ENCODE measurements around the gene NPAS4. TPM values are rescaled to one million over a fixed set of nuclear protein-coding genes. Genes with fewer than 3 reads are reported as not detected.
"Not testable (repeated sequence)": the region's sequence is repeated elsewhere in the genome, so short reads cannot be mapped to it uniquely, and the experiment has no call there.

Gene NPAS4
- polyA plus RNA-seq, 1 donor: 0.55 TPM

GRCh38 chr11:66417000-66417399, 3.8 kb upstream of the NPAS4 start:
- DNase-seq: no peak

DNA sequence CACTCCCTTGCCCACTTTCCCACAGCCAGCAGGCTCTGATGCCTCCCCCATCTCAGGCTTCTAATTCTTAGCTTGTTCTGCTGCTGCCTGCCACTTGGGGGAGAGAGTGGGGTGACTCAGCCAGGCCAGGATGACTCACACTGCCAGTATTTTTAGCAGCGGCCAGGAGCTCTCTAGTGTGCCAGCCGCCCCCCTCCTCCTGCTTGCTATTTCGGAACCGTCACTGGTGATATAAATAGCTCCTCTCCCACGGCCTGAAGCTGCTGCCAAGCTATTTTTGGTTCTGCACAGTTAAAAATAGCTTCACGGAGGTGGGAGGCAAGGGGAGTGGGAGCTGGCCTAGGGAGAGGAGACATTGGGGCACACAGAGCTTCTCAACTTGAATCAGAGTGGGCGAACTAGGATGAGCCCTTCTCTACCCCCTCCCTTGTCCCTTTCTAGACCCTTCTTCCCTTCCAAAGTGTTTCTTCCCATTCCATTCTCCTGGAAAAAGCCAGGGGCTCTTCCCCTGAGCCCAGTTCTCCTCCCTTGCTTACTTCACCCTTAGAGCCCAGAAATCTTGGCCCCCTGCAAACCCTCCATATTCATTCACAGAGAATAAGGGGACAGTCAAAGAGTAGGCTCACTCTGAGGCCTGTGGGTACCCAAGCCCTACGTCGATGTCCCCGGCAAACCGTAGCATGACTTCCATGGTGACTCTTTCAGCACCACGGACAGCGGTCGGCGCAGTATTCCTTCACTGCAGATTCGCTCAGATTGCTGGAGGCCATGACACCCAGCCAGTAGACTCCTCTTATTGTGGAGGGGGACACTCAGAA, 2.5 kb upstream of the NPAS4 start:
- DNase-seq: peak; percentile 79

GRCh38 chr11:66418986-66419308, 1.9 kb upstream of the NPAS4 start:
- no peak for DNase-seq

DNA sequence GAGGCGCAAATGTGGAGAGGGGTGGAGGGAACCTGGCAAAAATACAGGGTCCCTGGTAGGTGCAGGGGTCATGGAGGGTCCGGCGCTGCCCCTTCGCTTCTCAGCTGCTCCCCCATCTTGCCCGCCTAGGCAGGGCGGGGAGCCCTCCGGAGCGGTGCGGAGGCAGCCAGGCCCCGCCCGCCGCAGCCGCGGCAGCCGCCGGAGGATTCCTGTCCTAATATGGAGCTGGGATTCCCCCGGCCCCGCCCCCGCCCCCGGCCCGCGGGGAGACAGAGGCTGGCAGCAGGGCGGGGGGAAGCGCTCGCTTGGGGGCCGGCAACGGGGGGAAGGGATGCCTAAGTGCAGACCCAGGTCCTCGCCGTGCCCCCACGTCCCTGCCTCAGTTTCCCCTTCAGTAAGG, 1.0 kb upstream of the NPAS4 start:
- no peak for DNase-seq

DNA sequence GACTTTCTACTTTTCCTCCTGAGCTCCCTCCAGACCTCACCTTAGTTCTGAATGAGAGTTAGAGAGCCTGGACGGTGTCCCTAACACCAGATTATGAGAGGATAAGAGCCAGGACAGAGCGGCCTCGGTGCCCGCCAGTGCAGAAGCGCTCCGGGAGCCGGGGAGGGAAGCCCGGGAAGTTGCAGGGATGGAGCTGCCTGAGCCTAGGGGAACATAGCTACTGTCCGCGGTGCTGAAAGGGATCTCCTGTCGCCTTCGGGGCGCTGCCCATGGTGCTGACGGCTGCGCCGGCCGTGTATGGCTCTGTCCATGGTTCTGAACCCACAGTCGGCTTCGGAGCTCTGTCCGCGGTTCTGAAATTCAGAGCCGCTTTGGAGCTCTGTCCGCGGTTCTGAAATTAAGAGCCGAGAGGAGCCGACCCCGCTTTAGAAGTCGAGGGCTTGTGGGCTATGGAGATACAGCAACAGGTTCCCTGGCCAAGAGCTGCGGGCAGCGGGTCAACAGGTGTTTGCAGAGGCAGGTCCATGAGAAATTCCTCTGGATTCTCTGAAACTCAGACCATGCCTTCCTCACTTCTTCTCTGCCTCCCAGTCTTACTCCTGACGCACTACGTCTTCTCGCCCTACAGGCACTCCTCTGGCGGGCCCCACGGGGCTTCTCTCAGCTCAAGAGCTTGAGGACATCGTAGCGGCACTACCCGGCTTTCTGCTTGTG, 814 bp downstream of the NPAS4 start:
- DNase-seq: peak; percentile 91

GRCh38 chr11:66426314-66426713, 5.5 kb downstream of the NPAS4 start:
- DNase-seq: no peak

DNA sequence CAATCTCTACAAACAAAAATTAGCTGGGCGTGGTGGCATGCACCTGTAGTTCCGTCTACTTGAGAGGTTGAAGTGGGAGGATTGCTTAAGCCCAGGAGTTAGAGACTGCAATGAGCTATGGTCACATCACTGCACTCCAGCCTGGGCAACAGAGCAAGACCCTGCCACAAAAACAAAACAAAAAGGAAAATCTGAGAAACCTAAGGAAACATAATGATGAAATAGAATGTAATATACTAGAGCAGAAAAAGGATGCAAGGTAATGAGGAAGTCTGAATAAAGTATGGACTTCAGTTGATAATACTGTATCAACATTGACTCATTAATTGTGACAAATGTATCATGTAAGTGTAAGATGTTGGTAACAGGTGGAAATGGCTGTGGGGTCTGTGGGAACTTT, 8.1 kb downstream of the NPAS4 start:
- no peak for DNase-seq

DNA sequence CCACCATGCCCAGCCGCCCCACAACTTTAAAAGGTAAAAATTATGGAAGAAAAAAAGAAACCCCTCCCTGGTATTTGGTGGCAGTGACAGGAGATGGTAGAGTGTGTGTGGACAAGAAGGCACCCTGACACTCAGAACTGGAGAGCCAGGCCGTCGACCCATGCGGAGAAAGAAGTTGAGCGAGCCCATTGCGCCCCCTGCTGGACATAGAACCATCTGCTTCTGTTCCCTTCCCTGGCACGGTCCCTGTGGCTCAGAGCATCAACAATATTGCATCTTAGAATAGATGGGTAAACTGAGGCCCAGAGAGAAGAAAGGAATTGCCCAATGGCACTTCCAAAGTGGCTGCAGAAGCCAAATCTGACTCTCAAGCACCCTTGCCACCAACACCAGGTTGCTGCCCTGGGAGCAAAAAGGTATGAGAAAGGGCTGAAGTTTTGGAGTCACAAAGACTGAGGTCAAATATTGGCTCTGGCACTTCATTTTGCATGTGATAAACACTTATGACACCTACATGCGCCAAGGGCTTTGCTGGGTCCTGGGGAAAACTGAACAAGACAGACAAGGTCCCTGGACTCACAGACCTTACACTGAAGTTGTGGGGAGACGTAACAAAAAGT, 9.3 kb downstream of the NPAS4 start:
- DNase-seq: peak; percentile 50

DNA sequence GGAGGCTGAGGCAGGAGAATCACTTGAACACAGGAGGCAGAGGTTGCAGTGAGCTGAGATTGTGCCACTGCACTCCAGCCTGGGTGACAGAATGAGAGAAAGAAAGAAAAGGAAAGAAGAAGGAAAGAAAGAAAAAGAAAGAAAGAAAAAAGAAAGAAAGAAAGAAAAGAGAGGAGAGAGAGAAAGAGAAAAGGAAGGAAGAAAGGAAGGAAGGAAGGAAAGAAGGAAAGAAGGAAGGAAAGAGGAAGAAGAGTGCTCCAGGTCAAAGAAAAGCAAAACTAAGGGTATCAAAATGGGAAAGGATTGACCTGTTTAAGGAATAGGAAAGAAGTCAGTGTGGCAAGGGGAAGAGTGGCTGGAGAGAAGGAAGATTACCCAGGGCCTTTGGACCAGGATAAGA, 10.5 kb downstream of the NPAS4 start:
- not testable (repeated sequence) for DNase-seq

- DNase-seq: not testable (repeated sequence)
Observed at GRCh38 chr11:66431871-66432329, 11.1 kb downstream of the NPAS4 start.

- DNase-seq: no peak
Observed at GRCh38 chr11:66432597-66432996, 11.8 kb downstream of the NPAS4 start.

DNA sequence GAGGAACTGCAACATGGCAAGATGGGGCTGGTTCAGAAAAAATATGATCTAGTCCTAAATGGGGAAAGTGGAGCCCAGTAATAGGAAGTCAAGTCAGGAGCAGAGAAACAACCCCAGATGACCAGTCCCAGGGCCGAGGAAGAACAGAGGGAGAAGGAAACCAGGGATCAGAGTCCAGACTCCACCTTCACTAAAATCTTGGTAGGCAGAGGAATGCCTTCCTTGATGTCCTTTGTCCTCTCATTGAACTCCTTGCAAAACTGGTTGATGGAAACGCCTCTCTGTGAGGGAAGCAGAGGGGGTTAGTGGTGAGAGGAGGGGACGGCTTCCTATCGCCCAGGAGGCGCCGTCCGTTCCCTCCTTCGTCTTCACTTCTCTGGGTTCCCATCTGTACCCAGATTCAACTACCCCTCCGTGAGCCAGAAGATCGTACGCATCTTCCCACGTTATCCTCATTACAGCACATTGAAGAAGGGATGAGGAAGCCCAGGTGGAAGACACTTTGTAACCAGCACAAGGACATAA, 17.2 kb downstream of the NPAS4 start:
- no peak for DNase-seq

DNA sequence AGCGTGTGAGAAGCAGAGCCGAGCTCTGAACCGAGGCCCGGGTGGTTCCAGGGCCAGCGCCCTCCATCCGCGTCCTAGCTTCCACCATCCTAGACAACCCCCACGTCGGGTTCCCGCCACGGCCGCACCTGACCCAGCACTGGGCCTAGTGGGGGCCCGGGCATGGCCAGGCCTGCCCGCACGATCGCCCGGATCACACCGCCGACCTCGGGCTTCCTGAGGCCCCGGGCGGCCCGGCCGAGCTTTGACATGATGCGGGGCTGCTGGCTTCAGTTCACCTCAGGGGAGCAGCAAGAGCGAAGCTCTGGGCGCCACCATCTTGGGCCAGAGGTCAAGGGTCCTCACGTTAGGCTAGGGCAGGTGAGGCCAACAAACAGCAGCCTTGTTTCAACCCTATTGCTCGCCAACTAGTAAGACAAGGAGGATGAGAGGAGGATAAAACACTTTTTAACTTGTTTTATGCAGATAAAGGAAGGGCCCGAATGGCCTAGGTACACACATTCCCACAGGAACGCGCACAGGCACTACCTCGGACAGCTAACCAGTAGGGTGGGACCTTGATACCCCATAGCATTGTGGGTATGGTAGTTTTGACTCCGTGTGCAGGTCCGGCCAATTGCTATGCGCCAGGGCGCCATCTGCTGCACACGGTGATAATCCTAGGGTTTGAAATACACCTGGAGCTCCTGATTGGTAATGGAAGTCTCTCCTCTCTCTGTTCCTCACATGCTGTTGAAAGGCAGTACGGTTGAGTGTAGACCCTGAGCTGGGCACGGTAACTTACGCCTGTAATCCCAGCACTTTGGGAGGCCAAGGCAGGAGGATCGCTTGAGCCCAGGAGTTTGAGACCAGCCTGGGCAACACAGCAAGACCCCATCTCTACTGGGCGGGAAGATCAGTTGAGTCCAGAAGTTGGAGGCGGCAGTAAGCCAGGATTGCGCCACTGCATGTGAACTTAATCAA, 17.9 kb downstream of the NPAS4 start, which contains the start of gene MRPL11:
Gene MRPL11 (minus strand): TSS at position 345 of the 963 bp plus-strand sequence. CDS start 94 bp downstream, at position 251.
- DNase-seq: peak; percentile 96

DNA sequence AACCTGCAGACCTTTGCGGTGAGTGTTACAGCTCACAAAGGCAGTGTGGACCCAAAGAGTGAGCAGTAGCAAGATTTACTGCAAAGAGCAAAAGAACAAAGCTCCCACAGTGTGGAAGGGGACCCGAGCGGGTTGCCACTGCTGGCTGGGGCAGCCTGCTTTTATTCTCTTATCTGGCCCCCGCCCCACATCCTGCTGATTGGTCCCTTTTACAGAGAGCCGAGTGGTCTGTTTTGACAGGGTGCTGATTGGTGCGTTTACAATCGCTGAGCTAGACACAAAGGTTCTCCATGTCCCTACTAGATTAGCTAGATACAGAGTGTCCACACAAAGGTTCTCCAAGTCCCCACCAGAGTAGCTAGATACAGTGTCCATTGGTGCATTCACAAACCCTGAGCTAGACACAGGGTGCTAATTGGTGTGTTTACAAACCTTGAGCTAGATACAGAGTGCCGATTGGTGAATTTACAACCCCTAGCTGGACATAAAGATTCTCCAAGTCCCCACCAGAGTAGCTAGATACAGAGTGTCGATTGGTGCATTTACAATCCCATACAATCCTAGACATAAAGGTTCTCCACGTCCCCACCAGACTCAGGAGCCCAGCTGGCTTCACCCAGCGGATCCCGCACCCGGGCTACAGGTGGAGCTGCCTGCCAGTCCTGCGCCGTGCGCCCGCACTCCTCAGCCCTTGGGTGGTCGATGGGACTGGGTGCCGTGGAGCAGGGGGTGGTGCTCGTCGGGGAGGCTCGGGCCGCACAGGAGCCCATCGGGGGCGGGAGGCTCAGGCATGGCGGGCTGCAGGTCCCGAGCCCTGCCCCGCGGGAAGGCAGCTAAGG, 19.5 kb downstream of the NPAS4 start:
- DNase-seq: not testable (repeated sequence)

- not testable (repeated sequence) for DNase-seq
Observed at GRCh38 chr11:66440940-66441282, 20.1 kb downstream of the NPAS4 start.

DNA sequence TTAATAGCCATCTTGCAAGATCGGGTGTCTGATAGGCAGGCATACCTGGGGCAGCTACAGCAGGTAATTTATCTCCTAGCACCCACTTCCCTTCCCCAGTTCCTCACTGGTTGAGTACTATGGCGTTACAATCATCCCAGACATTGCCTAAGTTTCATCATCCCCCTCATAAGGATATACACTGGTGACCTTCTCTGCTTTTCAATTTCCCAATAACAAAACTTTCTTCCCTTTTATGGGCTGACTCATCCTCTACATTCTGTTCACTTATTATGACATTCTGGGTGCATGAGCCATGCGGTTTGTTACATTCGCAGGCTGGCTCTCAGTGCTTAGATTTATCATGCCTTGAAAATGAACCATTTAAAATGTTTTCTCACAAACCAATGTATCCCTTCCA, 22.8 kb downstream of the NPAS4 start:
- DNase-seq: no peak

DNA sequence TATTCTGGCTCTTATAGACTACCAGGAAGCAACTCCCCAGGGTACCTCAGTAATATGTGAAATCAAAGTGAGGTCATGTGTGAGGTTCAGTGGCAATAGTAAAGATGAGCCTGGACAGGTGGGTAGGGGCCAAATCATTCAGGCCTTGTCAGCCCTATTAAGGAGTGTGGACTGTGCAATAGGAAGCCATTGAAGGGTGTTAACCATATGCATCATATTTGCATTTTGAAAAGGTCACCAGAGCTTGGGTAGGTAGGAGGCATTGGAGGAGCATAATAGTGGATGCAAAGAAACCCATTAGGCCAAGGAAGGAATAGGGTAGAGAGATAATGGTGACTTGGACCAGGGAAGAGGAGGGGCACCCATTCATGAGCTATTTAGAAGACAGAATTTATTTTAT, 26.2 kb downstream of the NPAS4 start:
- DNase-seq: no peak

DNA sequence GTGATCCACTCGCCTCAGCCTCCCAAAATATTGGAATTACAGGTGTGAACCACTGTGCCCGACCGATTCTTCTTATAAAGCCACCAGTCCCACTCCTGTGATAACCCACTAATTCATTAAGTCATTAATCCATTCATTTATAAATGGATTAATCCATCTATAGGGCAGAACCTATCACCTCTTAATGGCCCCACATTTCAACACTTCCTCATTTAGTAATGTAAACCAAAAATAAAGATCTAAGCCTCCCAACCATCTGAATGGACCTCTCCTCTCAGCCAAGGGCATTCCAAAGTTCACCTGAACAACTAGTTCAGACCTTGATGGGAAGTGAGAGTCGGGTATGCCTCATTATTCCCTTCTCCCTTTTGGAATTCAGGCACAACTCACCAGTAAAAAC, 27.7 kb downstream of the NPAS4 start:
- DNase-seq: no peak

DNA sequence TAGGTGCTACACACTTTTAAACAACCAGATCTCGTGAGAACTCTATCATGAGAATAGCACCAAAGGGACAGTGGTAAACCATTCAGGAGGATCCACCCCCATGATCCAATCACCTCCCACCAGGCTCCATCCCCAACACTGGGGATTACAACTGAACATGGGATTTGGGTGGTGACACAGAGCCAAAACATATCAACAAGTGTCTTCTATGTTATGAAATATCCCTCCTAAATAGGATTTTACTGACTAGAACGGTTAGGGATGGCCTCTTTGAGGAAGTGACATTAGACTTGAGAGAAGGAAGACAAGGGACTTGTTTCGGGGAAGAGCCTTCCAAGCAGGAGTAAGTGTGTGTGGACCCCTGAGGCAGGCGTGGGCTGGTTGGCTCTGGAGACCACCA, 29.7 kb downstream of the NPAS4 start:
- DNase-seq: no peak

DNA sequence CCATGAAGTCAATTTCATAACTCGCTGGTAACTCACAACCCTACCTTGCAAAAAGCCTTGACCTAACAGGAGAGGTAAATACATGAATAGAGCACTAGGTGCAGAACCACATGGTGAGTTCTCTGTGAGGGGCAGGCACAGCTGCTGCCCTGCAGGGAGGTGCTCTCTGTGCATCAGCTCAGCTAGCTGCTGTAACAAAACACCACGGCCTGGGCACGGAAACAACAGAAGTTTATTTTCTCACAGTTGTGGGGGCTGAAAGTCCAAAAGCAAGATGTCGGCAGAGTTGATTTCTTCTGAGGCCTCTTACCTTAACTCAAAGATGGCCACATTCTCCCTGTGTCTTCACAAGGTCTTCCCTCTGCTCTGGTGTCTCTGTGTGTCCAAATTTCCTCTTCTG, 30.8 kb downstream of the NPAS4 start:
- no peak for DNase-seq

- no peak for DNase-seq
Observed at GRCh38 chr11:66454247-66454646, 33.4 kb downstream of the NPAS4 start.
